Amygdala (tissue), 56 donors: Measurements from ENCODE around the gene CATSPERE.
"Not testable (repeated sequence)": the region's sequence is repeated elsewhere in the genome, so short reads cannot be mapped to it uniquely, and the experiment has no call there.

Experiments
- DNase-seq, 56 donors: peaks; one replicate each; lab custom pipeline; 2025; lab: John Stamatoyannopoulos, UW

The CATSPERE gene

DNA sequence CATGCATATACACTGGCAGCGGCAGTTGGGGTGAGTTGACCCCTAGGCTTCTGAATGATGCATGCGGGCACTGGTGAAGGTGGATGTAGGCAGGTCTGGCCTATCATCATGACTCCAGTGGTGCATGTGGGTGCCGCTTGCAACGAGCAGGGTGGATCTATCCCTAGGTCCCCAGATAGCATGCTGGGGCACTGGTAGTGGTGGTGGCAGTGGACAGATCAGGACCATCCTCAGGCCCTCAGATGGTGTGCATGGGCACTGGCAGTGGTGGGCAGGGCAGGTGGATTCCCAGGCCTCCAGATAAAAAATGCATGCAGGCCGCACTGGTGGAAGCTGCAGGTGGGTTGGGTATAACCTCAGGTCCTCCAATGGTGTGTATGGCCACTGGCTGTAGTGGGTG lies 52.4 kb downstream of the CATSPERE start:
- DNase-seq: no peak

DNA sequence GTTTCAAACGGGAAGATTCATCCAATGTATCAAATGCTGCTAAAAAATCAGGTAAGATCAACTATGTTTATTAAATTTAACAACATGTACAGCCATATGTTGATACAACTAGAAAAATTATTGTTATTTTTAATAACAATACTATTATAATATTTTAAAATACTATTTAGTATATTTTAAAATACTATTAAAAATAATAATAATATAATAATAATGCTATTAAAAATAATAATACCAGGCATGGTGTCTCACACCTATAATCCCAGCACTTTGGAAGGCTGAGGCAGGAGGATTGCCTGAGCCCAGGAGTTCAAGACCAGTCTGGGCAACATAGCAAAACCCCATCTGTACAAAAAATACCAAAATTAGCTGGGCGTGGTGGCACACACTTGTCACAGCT lies 54.6 kb downstream of the CATSPERE start:
- DNase-seq: no peak

DNA sequence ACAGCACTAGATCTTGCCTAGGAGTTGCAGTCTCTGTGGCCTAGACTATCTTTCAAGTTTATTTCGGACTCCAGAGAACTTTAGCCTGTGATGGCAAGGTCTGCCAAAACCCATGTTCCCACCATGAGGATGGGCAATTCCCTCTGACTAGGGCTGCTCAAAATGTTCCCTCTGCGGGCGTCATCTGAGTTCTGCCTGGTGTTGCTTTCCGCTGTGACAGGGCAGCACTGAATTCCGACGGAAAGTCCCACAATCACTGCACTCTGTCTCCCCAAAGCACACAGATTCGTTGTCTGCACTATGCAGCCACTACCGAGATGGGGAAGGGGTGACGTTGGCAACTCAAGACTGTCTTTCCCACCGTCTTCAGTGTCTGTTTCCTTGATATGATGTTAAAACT lies 75.2 kb downstream of the CATSPERE start:
- DNase-seq: no peak

DNA sequence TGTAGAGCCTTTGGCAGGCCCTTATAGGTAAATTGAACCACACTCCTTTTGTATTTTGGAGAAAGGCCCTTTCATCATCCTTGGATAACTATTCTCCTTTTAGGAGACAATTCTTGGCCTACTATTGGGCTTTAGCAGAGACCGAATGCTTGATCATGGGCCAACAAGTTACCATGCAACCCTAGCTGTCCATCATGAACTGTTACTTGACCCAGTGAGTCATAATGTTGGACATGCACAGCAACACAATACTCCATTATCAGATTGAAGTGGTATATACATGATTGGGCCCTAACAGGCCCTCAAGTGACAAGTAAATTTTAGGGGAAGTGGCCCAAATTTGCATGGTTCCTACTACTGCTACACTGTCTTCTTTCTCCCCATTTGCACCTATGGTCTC lies 84.4 kb downstream of the CATSPERE start:
- no peak for DNase-seq

DNA sequence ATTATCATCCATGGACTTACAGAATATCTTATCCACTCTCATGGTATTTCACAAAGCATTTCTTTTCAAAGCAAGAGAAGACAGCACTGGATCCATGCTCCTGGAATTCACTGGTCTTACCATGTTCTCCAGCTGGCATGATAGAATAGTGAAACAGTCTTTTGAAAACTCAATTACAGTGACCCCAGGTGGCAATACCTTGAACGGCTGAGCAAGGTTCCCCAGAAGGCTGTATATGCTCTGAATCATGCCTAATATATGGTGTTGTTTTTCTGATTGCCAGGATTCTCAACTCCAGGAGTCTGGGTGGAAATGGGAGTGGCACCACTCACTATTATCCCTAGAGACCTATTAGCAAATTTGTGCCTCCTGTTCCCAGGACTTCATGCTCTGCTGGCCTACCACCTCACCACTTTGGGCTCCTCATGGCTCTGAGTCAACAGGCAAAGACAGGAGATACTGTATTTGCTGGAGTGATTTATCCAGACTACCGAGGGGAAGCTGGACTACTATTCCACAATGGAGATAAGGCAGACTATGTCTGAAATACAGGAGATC lies 87.6 kb downstream of the CATSPERE start:
- DNase-seq: no peak

DNA sequence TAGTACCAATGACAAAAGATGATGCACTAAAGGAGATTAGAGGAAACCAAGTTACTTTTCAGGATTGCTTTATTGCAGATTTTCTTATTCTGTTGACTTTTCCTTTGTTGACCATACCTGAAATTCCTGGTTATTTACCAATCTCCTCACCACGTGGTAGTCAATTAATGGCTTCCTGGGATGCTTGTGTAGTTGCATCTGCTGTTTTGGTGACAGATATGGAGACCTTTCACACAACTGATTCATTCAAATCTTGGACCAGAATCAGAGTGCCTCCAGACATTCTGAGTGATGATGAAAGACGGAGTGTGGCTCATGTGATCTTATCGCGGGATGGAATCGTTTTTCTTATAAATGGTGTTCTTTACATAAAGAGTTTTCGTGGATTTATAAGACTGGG lies 91.3 kb downstream of the CATSPERE start:
- DNase-seq: no peak

DNA sequence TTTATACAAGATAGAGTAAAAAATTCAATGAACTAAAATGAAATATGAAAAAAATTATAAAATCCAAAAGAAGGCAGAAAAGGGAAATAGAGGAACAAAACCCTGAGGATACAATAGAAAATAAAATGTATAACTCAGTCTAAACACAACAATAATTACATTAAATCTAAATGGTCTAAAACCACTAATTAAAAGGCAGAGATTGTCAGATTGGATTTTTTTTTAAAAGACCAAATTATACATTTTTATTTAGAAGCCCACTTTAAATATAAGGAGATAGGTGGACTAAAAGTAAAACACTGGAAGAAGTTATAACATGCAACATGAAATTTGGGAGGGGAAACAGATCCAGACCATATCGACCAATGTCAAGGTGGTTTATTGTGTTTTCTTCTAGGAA lies 95.2 kb downstream of the CATSPERE start:
- no peak for DNase-seq

DNA sequence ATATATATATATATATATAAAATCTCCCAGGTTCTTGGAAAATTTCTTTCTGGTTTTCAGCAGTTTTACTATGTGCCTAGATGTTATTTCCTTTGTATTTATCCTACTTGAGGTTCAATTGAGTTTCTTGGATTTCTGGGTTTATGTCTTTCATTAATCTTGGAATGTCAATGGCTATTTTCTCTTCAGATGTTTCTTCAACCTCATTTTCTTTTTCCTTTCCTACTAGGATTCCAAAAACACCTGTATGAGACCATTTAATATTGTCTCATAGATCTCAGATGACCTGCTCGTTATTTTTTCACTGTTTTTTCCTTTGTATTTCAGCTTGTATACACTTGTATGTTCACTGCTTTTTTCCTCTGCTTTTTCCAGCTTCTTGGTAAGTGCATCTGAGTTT lies 96.5 kb downstream of the CATSPERE start:
- DNase-seq: no peak

DNA sequence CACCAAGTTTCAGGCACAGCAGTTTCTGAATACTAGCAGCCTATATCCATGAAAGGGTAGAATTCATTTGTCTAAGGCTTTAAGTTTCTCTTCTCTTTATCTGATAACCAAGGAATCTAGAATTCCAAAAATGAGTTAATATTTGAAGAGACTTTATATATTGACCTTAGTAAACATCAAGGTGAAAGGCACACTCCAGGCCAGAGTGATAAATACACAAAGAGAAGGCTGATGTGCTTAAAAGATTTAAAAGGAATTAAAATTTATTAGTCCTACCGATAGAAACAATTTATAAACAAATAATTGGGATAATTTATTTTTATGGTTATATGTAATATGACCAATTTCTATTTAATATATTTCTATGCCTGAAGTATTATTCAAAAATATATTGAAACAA lies 98.5 kb downstream of the CATSPERE start:
- no peak for DNase-seq

DNA sequence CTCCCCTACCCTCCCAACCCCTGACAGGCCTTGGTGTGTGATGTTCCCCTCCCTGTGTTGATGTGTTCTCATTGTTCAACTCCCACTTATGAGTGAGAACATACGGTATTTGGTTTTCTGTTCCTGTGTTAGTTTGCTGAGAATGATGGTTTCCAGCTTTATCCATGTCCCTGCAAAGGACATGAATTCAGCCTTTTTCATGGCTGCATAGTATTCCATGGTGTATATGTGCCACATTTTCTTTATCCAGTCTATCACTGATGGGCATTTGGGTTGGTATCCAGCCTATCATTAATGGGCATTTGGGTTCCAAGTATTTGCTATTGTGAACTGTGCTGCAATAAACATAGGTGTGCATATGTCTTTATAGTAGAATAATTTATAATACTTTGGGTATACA lies 101.8 kb downstream of the CATSPERE start:
- not testable (repeated sequence) for DNase-seq

DNA sequence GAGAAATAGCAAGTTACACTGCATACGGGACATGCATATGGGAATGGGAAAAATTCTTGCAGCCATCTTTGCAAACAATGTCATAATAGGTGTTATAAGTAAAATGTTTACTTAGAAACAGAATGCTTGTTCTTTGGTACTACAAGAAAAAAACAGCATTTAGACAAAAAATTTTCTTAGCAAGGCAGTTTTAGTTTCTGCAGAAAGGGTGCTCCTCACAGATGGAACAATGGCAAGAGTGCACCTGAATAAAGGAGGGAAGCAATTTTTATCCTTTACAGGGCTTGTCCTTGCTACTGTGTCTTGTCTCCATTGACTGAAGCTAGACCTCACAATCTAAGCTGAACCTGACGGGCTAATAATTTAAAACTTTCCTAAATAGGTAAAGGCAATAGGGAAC lies 112.7 kb downstream of the CATSPERE start:
- no peak for DNase-seq

DNA sequence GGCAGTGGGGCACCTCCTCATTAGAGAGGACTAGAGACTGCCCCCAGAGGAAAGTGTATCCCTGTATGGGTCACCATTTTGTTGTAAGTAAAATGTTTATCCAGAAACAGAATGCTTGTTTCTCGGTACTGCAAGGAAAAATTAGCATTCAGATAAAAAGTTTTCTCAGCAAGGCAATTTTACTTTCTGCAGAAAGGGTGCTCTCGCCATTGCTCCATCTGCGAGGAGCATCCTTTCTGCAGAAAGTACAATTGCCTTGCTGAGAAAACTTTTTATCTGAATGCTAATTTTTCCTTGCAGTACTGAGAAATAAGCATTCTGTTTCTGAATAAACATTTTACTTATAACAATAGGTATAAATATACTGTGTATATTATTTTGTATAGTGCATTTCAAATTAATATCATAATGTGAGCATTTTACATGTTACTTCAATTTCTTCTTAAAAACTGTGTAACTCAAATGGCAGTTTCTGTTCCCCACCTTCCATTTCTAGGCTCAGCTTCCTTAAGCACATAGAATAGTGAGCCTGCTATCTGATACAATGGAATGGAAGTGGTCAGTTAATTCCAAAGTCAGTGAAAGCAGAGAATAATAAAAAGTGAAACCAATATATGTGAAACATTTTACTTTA lies 115.3 kb downstream of the CATSPERE start:
- no peak for DNase-seq

DNA sequence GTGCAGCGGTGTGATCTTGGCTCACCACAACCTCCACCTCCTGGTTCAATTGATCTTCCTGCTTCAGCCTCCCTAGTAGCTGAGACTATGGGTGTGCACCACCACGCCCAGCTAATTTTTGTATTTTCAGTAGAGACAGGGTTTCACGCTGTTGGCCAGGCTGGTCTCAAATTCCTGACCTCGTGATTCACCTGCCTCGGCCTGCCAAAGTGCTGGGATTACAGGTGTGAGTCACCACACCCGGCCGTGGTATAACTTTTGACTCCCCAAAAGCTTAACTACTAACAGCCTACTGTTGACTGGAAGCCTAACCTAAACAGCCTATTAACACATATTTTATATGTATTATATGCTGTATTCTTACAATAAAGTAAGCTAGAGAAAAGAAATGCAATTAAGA lies 117.1 kb downstream of the CATSPERE start:
- DNase-seq: not testable (repeated sequence)

DNA sequence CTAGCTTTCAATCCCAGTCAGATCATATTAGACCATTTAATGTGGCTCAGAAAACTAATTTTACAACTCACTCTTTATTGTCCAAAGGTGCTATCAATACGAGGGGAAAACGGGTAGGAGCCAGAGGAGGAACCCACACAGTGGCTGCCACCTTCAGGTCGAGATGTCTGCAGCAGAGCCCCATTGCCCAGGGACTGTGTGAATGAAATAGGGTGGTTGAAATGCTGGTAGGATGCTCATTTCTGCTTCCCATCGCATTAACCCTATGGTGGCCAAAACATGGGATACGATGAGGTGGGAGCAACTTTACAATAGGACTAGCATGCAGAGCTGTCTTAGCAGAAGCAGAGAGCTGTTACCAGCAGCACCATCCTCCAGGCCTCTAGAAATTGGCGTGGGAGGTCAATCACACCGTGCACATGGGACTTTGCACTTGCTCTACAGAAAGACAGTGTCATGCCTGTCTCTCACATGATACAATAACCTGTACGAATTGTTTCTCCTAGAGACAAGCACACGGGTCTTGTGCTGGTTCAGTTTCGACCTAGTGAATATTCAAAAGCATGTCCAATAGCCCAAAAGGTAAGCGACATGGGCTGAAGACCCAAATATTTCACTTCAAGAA lies 122.4 kb downstream of the CATSPERE start:
- DNase-seq: no peak

DNA sequence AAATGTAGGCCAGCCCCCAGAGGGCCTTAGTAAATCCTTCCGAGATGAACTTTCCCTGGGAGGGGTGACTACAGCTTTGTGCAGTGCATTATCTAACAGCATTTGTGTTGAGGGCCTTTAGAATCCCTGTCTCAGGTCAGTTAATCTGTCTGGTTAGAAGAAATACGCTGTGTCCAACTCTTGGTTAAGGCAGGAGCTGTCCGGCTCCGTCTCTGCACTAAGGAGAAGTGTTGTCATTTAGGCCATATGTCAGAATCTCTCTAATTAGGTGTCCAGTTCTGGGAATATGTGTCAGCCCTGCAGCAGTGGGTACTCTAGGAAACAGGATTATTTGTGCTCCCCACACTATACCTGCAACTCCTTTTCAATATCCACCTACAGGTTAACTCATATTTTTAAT lies 124.8 kb downstream of the CATSPERE start:
- DNase-seq: no peak

DNA sequence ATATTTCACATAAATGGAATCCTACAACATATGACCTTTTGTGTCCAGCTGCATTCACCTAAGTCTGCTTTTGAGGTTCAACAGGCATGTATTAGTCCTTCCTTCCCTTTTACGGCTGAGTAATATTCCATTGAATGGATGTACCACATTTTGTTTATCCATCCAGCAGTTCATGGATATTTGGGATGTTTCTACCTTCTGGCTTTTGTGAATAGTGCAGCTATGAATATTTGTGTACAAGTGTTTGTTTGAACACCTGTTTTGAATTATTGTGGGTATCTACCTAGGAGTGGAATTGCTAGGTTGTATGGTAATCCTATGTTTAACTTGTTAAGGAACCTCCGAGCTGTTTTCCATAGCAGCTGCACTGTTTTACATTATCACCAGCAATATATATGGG lies 129.6 kb downstream of the CATSPERE start:
- DNase-seq: no peak

DNA sequence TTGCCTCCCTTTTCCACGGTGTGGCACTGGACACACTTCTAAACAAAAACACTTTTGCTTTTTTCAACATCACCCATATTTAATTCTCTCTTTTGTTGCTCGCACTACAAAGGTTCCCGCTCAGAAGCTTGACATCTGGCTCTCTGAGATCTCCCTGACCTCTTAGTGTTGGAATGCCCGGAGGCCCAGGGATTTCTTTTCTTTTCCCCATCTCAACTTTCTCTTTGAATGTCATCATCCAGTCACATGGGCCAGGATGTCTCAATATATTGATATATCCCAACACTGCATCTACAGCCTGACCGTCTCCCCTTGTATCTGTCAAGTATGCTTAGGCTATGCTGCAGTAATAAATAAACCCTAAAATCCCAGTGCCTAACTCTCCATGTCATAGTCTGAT lies 137.5 kb downstream of the CATSPERE start:
- DNase-seq: no peak

DNA sequence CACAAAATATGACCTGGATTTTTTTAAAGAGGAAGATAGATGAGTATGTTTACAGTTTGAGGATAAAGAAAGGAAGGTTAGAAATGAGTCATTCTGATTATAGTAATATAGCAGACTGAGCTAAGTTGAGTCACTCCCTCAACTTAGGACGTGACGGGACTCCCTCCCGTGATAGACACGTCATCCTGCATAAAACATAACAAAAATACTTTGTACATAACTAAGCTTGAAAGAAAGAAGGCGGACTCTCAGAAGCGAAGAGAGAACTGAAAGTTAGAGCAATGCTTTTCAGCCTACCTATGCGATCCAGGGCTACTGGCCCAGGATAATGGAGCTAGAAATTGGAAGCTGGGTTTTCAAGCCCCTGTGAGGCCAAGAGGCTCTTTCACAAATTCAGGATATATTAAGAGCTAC lies 138.9 kb downstream of the CATSPERE start:
- DNase-seq: no peak

DNA sequence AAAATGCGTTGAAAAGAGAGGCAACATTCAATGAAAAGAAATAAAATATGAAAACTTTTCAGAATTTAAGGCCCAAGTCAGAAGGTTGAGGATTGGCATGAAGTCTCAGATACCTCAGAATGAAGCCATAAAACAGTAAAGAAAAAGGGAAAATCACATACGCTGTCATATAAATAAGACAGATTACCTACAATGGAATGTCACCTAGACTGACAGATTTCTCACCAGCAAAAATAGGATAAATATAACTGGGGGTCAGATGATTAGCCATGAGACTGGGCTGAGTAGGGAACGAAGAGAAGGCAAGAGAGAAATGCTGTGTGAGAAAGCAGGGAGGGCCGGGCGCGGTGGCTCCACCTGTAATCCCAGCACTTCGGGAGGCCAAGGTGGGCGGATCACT lies 140.3 kb downstream of the CATSPERE start:
- DNase-seq: no peak

DNA sequence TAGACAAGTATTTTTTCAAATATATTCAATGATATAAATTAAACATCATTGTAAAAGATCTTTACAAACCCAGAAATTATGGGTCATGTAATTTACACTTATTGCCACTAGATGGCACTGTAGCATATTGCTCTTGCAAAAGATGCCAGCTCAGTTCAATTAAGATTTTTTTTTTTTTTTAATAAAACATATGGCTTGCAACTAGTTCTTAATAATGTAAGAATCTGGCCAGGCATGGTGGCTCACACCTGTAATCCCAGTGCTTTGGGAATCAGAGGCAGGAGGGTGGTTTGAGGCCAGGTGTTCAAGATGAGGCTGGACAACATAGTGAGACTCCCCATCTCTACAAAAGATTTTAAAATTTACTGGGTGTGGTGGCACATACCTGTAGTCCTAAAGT lies 142.4 kb downstream of the CATSPERE start:
- DNase-seq: no peak

DNA sequence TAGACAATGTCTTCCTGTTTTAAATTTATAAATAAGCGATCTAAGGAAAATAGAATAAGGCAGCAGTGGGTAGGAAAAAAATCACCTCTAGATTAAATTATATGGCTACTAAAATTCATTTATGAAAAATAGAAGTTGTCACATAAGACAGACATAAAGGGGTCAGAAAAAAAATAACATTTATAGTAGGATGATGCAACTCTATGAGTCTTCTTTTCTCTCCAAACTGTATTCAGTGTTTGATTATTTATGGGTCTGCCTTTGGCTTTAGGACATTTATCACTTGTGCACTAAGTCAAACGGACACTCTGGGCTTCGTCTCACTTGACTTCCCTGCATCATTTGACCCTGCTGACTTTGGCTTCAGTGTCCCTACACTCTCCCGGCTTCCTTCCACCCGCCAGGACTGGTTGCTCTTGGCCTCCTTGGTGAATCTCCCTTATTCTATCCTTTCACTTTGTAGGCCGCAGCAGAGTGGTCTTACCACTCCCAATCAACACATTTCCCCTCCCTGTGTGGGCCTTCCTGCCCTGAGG lies 144.8 kb downstream of the CATSPERE start:
- no peak for DNase-seq

DNA sequence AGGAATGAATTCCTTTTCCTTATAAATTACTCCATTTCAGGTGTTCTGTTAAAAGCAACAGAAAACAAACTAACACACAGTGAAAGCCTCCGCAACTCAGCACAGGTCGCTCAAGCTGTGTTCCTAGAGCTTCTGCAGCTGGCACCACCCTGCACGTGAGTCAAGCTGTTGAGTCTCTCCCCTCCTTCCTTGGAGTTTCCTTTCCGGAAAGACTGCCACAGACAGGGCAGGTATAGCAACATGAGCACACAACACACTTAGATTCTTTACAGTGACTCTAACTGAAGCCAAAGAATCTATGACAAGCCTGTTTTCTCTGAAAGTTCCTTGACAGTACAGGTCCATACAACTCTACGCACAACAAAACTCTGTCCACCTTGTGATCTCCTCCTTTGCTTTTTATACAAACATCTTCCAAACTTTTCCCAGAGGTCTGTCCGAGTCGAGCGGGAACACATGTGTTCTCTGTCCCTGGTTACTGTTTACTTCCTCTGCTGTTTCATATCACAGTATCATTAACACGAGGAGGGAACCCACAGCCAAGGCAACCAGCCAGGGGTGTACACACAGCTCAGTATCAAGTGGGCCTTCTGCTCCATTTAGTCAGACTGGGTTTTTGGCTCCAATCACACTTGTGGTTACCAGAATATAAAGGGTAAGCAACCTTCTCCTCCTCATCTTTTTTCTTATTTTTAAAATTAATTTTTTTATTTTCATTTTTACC lies 153.2 kb downstream of the CATSPERE start:
- DNase-seq: no peak
